ENCODE data around the gene TMIGD1. TPM values are rescaled to one million over a fixed set of nuclear protein-coding genes. Genes with fewer than 3 reads are reported as not detected.

TMIGD1 gene
- total RNA-seq, 1 donor from 2014 or later: not detected

GRCh38 chr17:30339086-30339485 is 5.2 kb upstream of the TMIGD1 start:
- DNase-seq: no peak
- intact Hi-C loops (cut with micrococcal nuclease): no loop called here
- ATAC-seq: no peak

DNA sequence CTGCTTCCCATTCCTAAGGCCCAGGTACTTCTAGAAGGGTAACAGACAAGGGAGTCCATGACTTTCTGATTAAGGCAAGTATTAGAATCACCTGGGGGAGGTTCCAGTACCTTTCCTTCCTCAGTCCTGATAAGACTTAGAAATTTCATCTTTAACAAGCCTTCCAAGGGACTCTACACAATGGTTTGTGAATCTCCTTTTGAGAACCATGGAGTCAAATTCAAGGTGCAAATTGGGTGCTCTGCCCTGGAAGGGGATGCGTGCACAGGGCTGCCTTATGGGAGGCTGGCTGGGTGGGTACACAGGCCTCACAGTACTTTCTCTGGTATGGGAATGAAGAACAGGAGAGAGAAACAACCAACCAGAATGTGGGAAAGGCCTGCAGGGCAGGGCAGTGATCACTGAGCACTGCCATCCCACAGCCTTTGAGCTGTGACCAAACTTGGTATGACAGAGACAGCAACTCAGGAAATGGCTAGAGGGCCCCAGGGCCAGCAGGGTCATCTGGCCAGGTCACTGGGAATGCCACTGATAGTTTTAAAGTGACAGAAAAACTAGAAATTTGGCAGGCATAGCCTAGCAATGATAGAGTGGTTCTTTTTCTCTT is 3.6 kb upstream of the TMIGD1 start:
- intact Hi-C loops (cut with micrococcal nuclease): no loop called here
- ATAC-seq: no peak
- DNase-seq: no peak

DNA sequence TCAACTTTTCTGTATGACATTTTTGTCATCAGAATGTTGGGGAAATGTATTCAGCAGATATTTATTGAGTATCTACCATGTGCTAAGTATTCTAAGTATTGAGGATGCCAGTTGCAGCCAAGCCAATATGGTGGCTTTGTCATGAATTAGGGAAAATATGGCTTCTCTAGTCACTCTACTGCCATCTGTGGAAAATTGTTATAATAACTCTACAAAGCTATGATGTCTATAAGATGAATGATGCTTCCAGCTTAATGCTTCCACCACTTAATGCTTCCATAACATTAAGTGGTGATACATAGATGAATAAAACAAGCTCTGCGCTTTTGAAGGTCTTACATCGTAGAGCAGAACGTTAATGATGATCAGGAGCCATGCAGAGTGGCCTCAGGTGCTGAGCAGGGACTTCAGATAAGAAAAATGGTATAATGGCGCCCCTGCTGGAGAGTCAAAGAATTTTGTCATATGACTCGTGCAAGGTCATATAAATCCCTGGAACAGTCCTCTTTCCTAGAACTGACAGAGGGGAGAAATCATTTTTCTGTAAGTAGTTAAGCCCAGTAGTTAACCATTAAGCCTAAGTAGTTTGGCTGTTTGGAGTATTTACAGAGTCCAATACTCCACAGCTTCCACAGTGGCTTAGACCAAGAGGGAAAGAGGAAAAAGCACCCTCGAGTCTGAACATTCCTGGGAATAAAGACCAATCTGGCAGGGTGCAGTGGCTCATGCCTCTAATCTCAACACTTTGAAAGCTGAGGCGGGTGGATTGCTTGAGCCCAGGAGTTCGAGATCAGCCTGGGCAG is 2.7 kb upstream of the TMIGD1 start:
- intact Hi-C loops (cut with micrococcal nuclease): no loop called here
- ATAC-seq (no peak), DNase-seq (no peak)

GRCh38 chr17:30334421-30334820 is 564 bp upstream of the TMIGD1 start:
- intact Hi-C loops (cut with micrococcal nuclease): no loop called here
- DNase-seq (no peak), ATAC-seq (no peak)

GRCh38 chr17:30332057-30332542 is 1.8 kb downstream of the TMIGD1 start:
- intact Hi-C loops (cut with micrococcal nuclease): no loop called here
- no peak for ATAC-seq
- no peak for DNase-seq

GRCh38 chr17:30326809-30327208 is 7.0 kb downstream of the TMIGD1 start:
- intact Hi-C loops (cut with micrococcal nuclease): no loop called here
- DNase-seq (no peak), ATAC-seq (no peak)

DNA sequence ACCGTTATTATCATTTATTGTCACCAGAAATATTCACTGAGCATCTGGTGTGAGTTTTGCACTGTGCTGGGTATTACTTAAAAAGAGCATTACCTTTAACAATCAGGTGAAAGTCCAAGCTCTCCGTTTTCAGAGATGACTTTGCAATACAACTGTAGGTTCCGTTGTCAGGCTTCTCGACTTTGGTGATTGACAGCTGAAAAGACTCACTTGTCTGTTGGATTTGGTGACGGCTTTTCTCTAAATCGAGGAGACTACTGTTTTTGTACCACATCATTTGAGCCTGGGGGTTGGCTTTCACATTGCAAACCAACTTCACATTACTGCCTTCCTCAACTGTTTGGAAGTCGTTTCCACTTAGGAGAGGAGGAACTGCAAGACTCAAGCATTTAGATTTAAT is 9.1 kb downstream of the TMIGD1 start:
- intact Hi-C loops (cut with micrococcal nuclease): no loop called here
- ATAC-seq (no peak), DNase-seq (no peak)

GRCh38 chr17:30323895-30324319 is 9.9 kb downstream of the TMIGD1 start:
- DNase-seq (no peak), ATAC-seq (no peak)
- intact Hi-C loops (cut with micrococcal nuclease): no loop called here

- intact Hi-C loops (cut with micrococcal nuclease): no loop called here
- no peak for ATAC-seq
- no peak for DNase-seq
These were observed 10.5 kb downstream of the TMIGD1 start for GRCh38 chr17:30323262-30323894.

DNA sequence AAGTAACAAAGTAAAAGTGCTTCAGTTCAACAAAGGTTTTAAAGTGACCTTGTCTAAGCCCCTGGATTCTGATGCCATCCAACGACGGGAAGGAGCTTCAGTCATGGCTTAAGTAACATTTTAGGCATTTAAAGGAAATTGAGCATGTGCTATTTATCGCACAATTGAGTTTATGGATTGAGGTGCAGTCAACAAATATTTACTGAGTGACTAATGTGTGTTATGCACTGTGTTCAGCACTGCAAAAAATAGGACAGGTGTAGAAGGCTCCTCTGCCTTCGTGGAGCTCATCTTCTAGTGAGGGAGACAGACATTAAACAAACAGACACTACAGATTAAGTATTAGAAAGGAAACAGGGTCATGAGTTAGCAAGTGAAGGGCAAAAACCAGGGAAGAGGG is 12.5 kb downstream of the TMIGD1 start:
- no peak for ATAC-seq
- intact Hi-C loops (cut with micrococcal nuclease): no loop called here
- DNase-seq: no peak

DNA sequence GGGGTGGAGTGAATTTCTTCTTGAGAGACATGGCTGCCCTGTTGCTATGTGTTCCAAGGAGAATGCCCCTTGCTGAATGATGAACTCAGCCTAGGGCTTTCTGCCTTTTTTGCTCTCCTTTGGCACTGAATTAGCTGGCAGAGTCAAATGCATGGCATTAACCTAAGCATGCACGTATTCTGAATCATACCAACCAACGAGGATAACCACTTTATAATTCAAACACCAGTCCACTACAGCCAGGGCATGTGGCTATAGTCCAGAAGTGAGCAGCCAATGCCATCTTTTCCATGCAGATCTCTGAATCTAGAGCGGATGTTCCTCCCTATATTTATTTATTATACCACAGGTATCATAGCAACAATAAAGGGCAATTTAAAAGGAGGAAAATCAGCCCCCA is 15.7 kb downstream of the TMIGD1 start:
- DNase-seq (no peak), ATAC-seq (no peak)
- intact Hi-C loops (cut with micrococcal nuclease): no loop called here

GRCh38 chr17:30316736-30317135 is 17.1 kb downstream of the TMIGD1 start:
- no peak for DNase-seq
- intact Hi-C loops (cut with micrococcal nuclease): no loop called here

DNA sequence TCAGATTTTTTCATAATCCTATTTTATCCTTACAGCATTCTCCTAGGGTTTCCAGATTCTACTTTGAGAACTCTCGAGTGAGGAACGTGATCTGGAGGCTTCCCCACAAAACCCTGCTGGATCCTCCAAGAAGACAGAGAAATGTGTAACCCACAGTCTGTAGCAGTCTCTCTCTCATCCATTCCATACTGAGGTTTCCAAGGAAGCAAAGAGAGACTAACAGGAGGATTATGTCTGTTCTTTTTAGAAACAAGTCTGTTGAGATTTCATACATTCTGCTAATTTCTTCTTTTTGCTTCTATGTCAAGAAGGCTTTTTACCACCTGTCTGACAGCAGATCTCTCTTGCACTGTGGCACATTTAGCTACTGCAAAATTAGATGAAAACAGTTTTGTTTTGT is 18.8 kb downstream of the TMIGD1 start:
- DNase-seq: no peak
- no peak for ATAC-seq
- intact Hi-C loops (cut with micrococcal nuclease): no loop called here

More at GRCh38 chr17:30316736-30317135, 17.1 kb downstream of the TMIGD1 start:
- ATAC-seq: no peak

DNA sequence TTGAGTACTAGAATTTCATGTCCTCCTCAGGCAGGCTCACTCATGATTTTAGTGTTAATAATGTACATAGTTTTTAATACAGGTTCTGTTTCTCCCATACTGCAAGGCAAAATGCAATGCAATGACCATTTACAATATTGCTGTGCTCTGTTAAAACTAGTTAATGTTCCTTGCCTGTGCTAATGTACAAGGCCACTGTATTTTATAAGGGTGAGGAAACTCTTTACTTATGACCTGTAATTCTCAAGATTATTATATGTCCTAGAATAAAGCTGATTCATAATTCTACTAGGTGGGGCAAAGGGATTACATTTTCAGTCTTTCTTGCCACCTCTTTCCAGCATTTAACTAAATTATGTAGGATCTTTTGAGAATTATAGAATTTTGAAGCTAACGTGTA is 19.4 kb downstream of the TMIGD1 start:
- ATAC-seq (no peak), DNase-seq (no peak)
- intact Hi-C loops (cut with micrococcal nuclease): no loop called here

DNA sequence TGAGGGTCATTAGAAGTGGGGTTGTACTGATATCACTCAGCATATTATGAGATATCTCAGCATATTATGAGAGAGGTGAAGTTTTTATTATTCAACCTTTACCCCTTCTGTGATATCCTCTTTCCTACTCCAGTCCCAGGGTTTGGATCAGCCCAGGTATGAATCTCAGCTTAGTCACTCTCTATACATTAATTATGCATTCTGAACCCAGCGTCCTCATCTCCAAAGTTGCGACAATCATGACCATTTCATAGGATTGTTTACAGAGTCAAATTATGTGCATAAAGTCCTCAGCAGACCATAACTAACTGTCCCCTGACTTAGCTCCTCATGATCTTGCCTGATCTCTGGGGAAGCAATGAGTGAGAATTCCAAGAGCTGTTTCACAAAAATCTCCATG is 21.6 kb downstream of the TMIGD1 start:
- DNase-seq (no peak), ATAC-seq (no peak)
- intact Hi-C loops (cut with micrococcal nuclease): no loop called here

DNA sequence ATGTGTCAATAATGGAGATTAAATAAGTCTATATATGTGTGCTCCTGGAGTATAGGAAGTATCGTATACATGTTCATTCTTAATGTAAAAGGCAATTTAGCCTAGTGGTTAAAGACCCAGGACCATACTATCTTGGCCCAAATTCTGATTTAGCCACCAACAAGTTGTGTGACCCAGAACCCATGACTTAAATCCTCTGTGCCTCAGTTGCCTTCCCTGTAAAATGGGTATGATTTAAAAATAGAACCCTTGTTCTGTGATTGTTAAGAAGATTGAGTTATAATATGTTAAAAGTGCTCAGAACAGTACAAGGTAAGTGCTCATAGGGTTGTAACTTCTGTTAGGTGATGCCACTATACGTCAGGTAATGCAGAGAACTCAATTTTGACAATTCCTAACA is 23.3 kb downstream of the TMIGD1 start:
- intact Hi-C loops (cut with micrococcal nuclease): no loop called here
- DNase-seq (no peak), ATAC-seq (no peak)

DNA sequence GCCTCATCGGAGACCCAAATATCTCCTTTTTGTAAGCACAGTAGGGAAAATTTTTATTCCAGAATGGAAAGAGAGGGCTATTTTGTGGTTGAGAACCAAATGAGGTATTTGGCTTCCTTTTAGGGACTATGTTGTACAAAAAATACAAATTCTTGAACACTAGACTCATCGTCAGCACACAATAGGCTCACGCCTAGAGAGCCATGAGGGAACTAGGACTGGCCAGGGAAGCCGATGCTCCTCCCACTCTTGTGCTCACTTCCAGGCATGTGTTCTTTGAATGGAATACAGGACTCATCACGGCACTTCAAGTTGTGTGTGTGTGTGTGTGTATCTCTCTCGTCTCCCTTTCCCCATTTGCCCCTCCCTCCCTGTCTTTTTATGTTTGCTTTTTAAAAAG is 24.3 kb downstream of the TMIGD1 start:
- no peak for ATAC-seq
- intact Hi-C loops (cut with micrococcal nuclease): no loop called here
- DNase-seq: no peak

GRCh38 chr17:30308406-30308805 is 25.5 kb downstream of the TMIGD1 start:
- ATAC-seq (no peak), DNase-seq (no peak)
- intact Hi-C loops (cut with micrococcal nuclease): no loop called here

- intact Hi-C loops (cut with micrococcal nuclease): no loop called here
- no peak for DNase-seq
- no peak for ATAC-seq
These were observed 29.1 kb downstream of the TMIGD1 start for GRCh38 chr17:30304778-30305177.

DNA sequence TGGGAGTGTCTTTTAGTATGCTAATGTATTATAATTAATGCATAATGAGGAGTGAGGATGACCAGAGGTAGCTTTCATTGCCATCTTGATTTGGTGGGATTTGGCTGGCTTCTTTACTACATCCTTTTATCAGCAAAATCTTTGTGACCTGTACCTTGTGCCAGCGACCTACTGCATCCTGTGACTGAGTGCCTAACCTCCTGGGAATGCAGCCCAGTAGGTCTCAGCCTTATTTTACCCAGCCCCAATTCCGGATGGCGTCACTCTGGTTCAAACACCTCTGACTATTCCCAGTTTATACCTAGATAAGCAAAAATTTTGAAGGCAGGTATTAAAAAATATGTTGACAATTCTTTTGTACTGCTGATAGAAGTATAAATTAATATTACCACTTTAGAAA is 31.6 kb downstream of the TMIGD1 start:
- intact Hi-C loops (cut with micrococcal nuclease): no loop called here
- DNase-seq (no peak), ATAC-seq (no peak)

DNA sequence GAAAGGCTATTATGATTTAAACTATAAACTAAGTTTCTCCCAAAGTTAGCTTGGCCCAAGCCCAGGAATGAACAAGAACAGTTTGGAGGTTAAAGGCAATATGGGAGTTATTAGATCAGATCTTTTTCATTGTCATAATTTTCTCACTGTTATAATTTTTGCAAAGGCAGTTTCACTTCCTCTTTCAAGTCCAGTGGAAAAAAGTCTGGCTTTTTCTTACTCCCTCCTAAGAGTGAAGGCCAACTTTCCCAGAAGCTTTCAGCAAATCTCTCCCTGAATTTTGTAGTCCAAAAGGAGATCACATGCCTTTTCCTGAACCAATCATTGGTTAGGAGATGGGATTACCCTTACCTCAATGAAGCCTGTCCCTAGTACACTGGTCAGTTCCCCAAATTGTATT is 33.0 kb downstream of the TMIGD1 start:
- DNase-seq: no peak
- intact Hi-C loops (cut with micrococcal nuclease): no loop called here
- ATAC-seq: no peak

Measured in left ventricle myocardium superior (tissue), 1 donor.